Measurements from ENCODE around the gene CCL3.

- TF ChIP-seq TAF1 (IDR thresholded peaks at IDR 0.05; ENCODE audit: low read depth) (no peak), MXI1 (conservative IDR thresholded peaks at IDR 0.05; ENCODE audit: poor library complexity, severe bottlenecking) (no peak), POLR2AphosphoS5 (IDR thresholded peaks at IDR 0.05) (no peak), EZH2 (IDR thresholded peaks at IDR 0.05; ENCODE audit: borderline replicate concordance, insufficient read depth, low read length, poor library complexity, severe bottlenecking) (no peak), EP300 (conservative IDR thresholded peaks at IDR 0.05; ENCODE audit: poor library complexity, severe bottlenecking) (no peak), RAD21 (conservative IDR thresholded peaks at IDR 0.05) (no peak)
- TF ChIP-seq, protein P1, sequence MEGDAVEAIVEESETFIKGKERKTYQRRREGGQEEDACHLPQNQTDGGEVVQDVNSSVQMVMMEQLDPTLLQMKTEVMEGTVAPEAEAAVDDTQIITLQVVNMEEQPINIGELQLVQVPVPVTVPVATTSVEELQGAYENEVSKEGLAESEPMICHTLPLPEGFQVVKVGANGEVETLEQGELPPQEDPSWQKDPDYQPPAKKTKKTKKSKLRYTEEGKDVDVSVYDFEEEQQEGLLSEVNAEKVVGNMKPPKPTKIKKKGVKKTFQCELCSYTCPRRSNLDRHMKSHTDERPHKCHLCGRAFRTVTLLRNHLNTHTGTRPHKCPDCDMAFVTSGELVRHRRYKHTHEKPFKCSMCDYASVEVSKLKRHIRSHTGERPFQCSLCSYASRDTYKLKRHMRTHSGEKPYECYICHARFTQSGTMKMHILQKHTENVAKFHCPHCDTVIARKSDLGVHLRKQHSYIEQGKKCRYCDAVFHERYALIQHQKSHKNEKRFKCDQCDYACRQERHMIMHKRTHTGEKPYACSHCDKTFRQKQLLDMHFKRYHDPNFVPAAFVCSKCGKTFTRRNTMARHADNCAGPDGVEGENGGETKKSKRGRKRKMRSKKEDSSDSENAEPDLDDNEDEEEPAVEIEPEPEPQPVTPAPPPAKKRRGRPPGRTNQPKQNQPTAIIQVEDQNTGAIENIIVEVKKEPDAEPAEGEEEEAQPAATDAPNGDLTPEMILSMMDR (IDR thresholded peaks at IDR 0.05; ENCODE audit: poor library complexity, severe bottlenecking) = no peak
- TF ChIP-seq, protein P2, sequence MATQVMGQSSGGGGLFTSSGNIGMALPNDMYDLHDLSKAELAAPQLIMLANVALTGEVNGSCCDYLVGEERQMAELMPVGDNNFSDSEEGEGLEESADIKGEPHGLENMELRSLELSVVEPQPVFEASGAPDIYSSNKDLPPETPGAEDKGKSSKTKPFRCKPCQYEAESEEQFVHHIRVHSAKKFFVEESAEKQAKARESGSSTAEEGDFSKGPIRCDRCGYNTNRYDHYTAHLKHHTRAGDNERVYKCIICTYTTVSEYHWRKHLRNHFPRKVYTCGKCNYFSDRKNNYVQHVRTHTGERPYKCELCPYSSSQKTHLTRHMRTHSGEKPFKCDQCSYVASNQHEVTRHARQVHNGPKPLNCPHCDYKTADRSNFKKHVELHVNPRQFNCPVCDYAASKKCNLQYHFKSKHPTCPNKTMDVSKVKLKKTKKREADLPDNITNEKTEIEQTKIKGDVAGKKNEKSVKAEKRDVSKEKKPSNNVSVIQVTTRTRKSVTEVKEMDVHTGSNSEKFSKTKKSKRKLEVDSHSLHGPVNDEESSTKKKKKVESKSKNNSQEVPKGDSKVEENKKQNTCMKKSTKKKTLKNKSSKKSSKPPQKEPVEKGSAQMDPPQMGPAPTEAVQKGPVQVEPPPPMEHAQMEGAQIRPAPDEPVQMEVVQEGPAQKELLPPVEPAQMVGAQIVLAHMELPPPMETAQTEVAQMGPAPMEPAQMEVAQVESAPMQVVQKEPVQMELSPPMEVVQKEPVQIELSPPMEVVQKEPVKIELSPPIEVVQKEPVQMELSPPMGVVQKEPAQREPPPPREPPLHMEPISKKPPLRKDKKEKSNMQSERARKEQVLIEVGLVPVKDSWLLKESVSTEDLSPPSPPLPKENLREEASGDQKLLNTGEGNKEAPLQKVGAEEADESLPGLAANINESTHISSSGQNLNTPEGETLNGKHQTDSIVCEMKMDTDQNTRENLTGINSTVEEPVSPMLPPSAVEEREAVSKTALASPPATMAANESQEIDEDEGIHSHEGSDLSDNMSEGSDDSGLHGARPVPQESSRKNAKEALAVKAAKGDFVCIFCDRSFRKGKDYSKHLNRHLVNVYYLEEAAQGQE (IDR thresholded peaks at IDR 0.05; ENCODE audit: borderline replicate concordance) = no peak
Observed at GRCh38 chr17:36132421-36132831, 42.5 kb upstream of the CCL3 start.

Measured in neural cell (in vitro differentiated cells).